GM12878 (cell line): ENCODE results near the gene FNDC8. TPM values are rescaled to one million over a fixed set of nuclear protein-coding genes. Genes with fewer than 3 reads are reported as not detected.

Experiments used
- CEBPB ChIP-seq, 2 experiments: fragments of 150-350 bp in 1 of 2; IDR thresholded peaks; 2 replicates each; pipeline ENCODE4 v1.6.1; 2012 to 2014; ENCODE audit warnings: low read depth in 2 of 2, low read length in 2 of 2, borderline replicate concordance in 1 of 2, inconsistent platforms in 1 of 2
- DPF2 ChIP-seq: fragments of 450-650 bp; IDR thresholded peaks from 2 replicates; pipeline ENCODE4 v1.6.1; 2017; ENCODE audit warnings: mild to moderate bottlenecking
- E4F1 ChIP-seq: fragments of 450-650 bp; IDR thresholded peaks from 2 replicates; pipeline ENCODE4 v1.6.1; 2018; ENCODE audit warnings: borderline replicate concordance, mild to moderate bottlenecking; ENCODE audit not compliant: partially characterized antibody
- ETV6 ChIP-seq, 2 experiments: fragments of 450-650 bp in 1 of 2; IDR thresholded peaks in 1 of 2; conservative IDR thresholded peaks in 1 of 2; 2 replicates each; pipeline ENCODE4 v1.6.1; 2014; ENCODE audit warnings: antibody characterized with exemption in 1 of 2, borderline replicate concordance in 1 of 2, low read depth in 1 of 2, mild to moderate bottlenecking in 1 of 2, moderate library complexity in 1 of 2
- FOXK2 ChIP-seq: fragments of 450-650 bp; IDR thresholded peaks from 2 replicates; pipeline ENCODE4 v1.6.1; 2017; ENCODE audit warnings: mild to moderate bottlenecking, moderate library complexity
- HDAC2 ChIP-seq: fragments of 200-600 bp; sonication (generic); IDR thresholded peaks from 2 replicates; pipeline ENCODE4 v1.6.1; 2017
- HDGF ChIP-seq: fragments of 450-650 bp; IDR thresholded peaks from 2 replicates; pipeline ENCODE4 v1.6.1; 2016; ENCODE audit warnings: antibody characterized with exemption
- MEF2B ChIP-seq: fragments of 450-650 bp; IDR thresholded peaks from 2 replicates; pipeline ENCODE4 v1.6.1; 2018; ENCODE audit warnings: mild to moderate bottlenecking, moderate library complexity; ENCODE audit not compliant: partially characterized antibody, poor library complexity, severe bottlenecking
- NR2C2 ChIP-seq: IDR thresholded peaks from 2 replicates; pipeline ENCODE4 v1.6.1; 2011; ENCODE audit warnings: borderline replicate concordance, low read depth; ENCODE audit not compliant: control insufficient read depth, insufficient read length
- POLR2A ChIP-seq: IDR thresholded peaks from 2 replicates; pipeline ENCODE4 v1.6.1; 2011; ENCODE audit warnings: low read depth, mild to moderate bottlenecking, low read length
- POU2F2 ChIP-seq: IDR thresholded peaks from 3 replicates; pipeline ENCODE4 v1.6.1; 2011; ENCODE audit warnings: low read depth, mild to moderate bottlenecking, low read length, borderline replicate concordance
- SIX5 ChIP-seq: IDR thresholded peaks from 2 replicates; pipeline ENCODE4 v1.6.1; 2011; ENCODE audit warnings: mild to moderate bottlenecking, low read depth, low read length, moderate library complexity; ENCODE audit not compliant: severe bottlenecking
- TARDBP ChIP-seq: IDR thresholded peaks from 2 replicates; pipeline ENCODE4 v1.6.1; 2016; ENCODE audit warnings: borderline replicate concordance
- ZBTB11 ChIP-seq: fragments of 450-650 bp; formaldehyde crosslinking; IDR thresholded peaks from 2 replicates; pipeline ENCODE4 v1.5.0; 2022; ENCODE audit warnings: mild to moderate bottlenecking, missing genetic modification characterization
- ZBTB33 ChIP-seq: fragments of 450-650 bp; IDR thresholded peaks from 2 replicates; pipeline ENCODE4 v1.6.1; 2017; ENCODE audit warnings: mild to moderate bottlenecking
- ZNF687 ChIP-seq: fragments of 450-650 bp; IDR thresholded peaks from 2 replicates; pipeline ENCODE4 v1.6.1; 2017; ENCODE audit warnings: mild to moderate bottlenecking, moderate library complexity
- polyA plus RNA-seq, 11 experiments: library from polyadenylated mRNA; depleted of rRNA in 4 of 11; unstranded in 6 of 11; stranded (reverse) in 5 of 11; fragments of >200 nt; fragmentation: Nextera tagmentation in 4 of 11; fragmentation: Illumina TruSeq in 1 of 11; extraction: Ambion mirVana in 4 of 11; extraction: Trizol in 1 of 11; gene quantifications; 1 replicate in 1 of 11; 2 replicates in 10 of 11; pipeline versions ENCODE4 v1.2.1 to v1.2.3, GENCODE V29; 2011 to 2016; ENCODE audit warnings: inconsistent platforms in 2 of 11, missing spikeins in 2 of 11, low read depth in 1 of 11
- total RNA-seq, 4 experiments: library from RNA; depleted of rRNA in 3 of 4; stranded (reverse); fragments of >200 nt in 3 of 4; fragmentation: Illumina TruSeq in 1 of 4; extraction: Trizol in 1 of 4; gene quantifications; 2 replicates each; pipeline versions ENCODE4 v1.2.1 to v1.2.3, GENCODE V29; 2013 to 2021

Gene FNDC8
- total and polyA plus RNA-seq, 10 of the 15 experiments (the other 5 are each of a cell fraction or from before 2014, with no cell fraction given) = 0.06 to 0.15 (median 0.11) TPM; not detected in 7

GRCh38 chr17:35141681-35142466, 20.5 kb downstream of the FNDC8 start, which contains the start of gene NLE1 (continued):
- no peak for TF ChIP-seq ZNF687
- TF ChIP-seq DPF2 = peak; percentile 76
- peak in 1 of 2 experiments; percentile 55; a peak in 2 of 4 replicates for TF ChIP-seq ETV6 (conservative IDR thresholded peaks at IDR 0.05 in 1 of 2, IDR thresholded peaks at IDR 0.05 in 1 of 2; ENCODE audit: borderline replicate concordance in 1 of 2, low read depth in 1 of 2)
- no peak for TF ChIP-seq CEBPB (IDR thresholded peaks at IDR 0.05; ENCODE audit: borderline replicate concordance in 1 of 2, low read depth in 2 of 2, low read length in 2 of 2)
- TF ChIP-seq MEF2B = no peak
- no peak for TF ChIP-seq E4F1
- no peak for TF ChIP-seq FOXK2
- TF ChIP-seq HDGF = no peak
- no peak for TF ChIP-seq ZBTB11 (CRISPR knock-in tag)
- no peak for TF ChIP-seq ZBTB33
- no peak for TF ChIP-seq TARDBP
- no peak for TF ChIP-seq SIX5
- TF ChIP-seq POU2F2 = peak; percentile 58; the same call in 2 of the 3 replicates
- TF ChIP-seq NR2C2 = no peak
- no peak for TF ChIP-seq HDAC2
- peak; percentile 90 for TF ChIP-seq POLR2A
